GM20000 (cell line): Measurements from ENCODE around the gene DEFB123.
"Not testable (repeated sequence)": the region's sequence is repeated elsewhere in the genome, so short reads cannot be mapped to it uniquely, and the experiment has no call there.

Source experiments
- DNase-seq: peaks from one replicate; pipeline ENCODE4 v3.0.0; 2012; ENCODE audit warnings: low spot score
- TF ChIP-seq, protein P1 (sequence below): IDR thresholded peaks from 2 replicates; pipeline ENCODE4 v1.5.1; 2012; ENCODE audit warnings: mild to moderate bottlenecking, control low read depth; ENCODE audit errors: extremely low read depth, missing control alignments

DEFB123 gene

GRCh38 chr20:31452575-31452974, 12.1 kb downstream of the DEFB123 start:
- TF ChIP-seq, protein P1, sequence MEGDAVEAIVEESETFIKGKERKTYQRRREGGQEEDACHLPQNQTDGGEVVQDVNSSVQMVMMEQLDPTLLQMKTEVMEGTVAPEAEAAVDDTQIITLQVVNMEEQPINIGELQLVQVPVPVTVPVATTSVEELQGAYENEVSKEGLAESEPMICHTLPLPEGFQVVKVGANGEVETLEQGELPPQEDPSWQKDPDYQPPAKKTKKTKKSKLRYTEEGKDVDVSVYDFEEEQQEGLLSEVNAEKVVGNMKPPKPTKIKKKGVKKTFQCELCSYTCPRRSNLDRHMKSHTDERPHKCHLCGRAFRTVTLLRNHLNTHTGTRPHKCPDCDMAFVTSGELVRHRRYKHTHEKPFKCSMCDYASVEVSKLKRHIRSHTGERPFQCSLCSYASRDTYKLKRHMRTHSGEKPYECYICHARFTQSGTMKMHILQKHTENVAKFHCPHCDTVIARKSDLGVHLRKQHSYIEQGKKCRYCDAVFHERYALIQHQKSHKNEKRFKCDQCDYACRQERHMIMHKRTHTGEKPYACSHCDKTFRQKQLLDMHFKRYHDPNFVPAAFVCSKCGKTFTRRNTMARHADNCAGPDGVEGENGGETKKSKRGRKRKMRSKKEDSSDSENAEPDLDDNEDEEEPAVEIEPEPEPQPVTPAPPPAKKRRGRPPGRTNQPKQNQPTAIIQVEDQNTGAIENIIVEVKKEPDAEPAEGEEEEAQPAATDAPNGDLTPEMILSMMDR: no peak
- DNase-seq: no peak

DNA sequence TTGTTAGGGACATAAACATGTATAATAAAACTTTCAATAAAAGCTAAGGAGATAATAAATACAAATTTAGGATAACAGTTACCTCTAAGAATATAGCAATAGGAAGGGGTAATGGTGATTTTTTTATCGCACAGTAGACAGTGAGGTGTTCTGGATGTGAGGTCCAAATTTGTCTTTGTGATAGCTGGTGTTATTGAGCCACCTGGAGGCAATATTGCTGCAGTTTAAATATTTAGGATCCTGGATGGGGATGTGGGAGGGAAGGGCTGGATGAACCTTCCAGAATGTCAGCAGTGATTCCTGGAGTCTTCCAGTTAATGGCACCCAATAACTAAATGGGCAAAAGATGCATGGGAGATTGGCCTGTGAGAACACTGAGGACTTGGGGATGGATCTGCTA, 13.9 kb downstream of the DEFB123 start:
- TF ChIP-seq, protein P1: no peak
- no peak for DNase-seq

GRCh38 chr20:31470946-31471345, 30.5 kb downstream of the DEFB123 start:
- DNase-seq: not testable (repeated sequence)

GRCh38 chr20:31472395-31473330, 32.2 kb downstream of the DEFB123 start:
- DNase-seq: no peak
- TF ChIP-seq, protein P1: no peak

- no peak for DNase-seq
Observed at GRCh38 chr20:31473331-31474096, 33.1 kb downstream of the DEFB123 start.

DNA sequence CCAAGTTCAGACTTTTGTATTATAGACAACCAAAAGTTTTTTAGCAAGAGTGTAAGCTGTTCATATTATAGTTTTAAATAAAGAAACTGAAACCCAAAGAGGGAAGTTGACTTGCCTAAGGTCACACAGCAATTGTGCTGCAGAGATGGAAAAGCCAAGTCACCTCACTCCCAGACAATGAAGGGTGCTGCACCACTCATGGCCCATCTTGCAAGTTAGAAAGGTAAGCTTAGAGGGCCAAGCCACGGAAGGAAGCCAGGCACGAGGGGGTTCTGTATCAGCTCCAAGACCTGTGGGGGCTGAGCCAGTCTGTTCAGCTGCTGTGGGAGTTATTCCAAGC, 33.6 kb downstream of the DEFB123 start:
- TF ChIP-seq, protein P1: no peak
- DNase-seq: peak; percentile 61

More at GRCh38 chr20:31473331-31474096, 33.1 kb downstream of the DEFB123 start:
- TF ChIP-seq, protein P1: no peak

DNA sequence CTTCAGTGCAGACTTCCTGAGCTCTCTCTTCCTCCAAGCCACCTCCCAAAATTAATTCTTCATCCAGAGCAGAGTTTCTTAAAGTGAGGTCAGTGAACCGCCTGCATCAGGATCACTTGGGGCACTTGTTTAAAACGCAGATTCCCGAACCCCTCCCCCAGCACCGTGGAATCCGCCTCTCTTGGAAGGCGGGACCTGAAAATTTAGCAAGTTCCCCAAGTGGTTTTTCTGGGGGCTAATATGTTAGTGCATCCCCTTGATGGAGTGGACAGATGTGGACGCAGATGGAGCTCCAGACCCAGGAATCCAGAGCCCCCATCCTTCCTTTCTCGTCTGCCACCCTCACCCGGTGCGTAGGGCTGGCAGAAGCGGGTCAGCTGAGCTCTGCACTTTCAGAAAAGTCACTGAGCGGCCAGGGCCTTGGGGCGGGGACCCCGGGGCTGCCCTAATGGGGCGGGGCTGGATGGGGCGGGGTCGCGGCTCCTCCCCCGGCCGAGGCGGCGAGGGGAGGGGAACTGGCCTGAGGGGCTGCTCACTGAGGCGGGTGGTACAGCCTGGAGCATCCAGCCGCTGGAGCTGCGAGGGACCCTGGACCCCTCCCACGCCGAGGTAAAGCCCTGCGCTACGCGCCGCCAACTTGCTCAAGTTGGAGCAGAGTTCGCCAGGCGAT, 34.5 kb downstream of the DEFB123 start, which contains the start of the genes DEFB124 and REM1:
TSS of gene DEFB124 (minus strand) at position 370 of the 670 bp plus-strand sequence. CDS start 2,114 bp downstream, outside the sequence.
TSS of gene REM1 (plus strand) at position 531 of the 670 bp plus-strand sequence. CDS start 1,158 bp downstream, outside the sequence.
- DNase-seq: no peak
- TF ChIP-seq, protein P1: no peak
